ENCODE results near the gene CIZ1.

Gene CIZ1

DNA sequence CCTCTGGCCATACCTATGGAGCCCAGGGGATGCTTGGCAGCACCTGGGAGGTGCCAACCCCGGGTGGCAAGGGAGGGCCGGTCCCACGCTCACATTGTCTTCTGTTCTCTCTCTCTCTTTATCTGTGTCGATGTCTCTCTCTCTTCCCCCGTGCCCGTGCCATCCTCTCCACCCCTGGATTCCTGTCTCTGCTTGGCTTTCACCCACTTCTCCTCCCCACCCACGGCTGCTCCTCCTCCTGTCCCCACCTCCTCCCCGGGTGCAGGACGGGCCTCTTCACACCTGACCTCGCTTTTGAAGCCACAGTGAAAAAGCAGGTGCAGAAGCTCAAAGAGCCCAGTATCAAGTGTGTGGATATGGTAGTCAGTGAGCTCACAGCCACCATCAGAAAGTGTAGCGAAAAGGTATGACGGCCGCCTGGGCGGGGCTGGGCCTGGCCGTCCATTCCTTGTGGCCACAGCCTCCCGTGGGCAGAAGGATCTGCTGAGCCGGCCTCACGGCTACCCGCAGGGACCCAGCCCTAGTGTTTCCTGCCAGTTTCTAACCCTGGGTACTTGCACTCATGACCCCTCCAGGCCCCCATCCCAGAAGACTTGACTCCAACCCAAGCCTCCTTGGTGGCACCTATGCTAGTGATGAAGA is 34.5 kb upstream of the CIZ1 start:
- TF ChIP-seq, protein P1, sequence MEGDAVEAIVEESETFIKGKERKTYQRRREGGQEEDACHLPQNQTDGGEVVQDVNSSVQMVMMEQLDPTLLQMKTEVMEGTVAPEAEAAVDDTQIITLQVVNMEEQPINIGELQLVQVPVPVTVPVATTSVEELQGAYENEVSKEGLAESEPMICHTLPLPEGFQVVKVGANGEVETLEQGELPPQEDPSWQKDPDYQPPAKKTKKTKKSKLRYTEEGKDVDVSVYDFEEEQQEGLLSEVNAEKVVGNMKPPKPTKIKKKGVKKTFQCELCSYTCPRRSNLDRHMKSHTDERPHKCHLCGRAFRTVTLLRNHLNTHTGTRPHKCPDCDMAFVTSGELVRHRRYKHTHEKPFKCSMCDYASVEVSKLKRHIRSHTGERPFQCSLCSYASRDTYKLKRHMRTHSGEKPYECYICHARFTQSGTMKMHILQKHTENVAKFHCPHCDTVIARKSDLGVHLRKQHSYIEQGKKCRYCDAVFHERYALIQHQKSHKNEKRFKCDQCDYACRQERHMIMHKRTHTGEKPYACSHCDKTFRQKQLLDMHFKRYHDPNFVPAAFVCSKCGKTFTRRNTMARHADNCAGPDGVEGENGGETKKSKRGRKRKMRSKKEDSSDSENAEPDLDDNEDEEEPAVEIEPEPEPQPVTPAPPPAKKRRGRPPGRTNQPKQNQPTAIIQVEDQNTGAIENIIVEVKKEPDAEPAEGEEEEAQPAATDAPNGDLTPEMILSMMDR (IDR thresholded peaks at IDR 0.05; ENCODE audit: low read length, missing control alignments), result no peak
- H3K4me3 ChIP-seq (replicated peaks; ENCODE audit: low read depth, low read length), result no peak overlapping the region
- no peak for DNase-seq (ENCODE audit: low read depth)

DNA sequence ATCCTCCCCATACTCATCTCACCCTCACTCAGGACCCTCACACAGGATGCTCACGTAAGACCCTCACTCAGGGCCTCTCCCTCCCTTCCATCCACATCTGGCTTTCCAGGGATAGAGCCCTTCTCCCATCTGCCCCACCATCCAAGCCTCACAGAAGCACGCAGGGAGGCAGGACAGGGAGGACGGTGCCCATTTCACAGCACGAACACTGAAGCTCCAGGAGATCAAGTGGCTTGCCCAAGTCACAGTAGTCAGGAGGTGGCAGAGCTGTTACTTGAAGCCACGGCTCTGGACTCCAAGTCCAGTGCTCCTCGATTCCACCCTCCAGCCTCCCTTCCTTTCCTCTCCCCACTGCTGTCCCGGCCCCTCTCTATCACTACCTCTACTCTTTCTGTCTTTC is 33.5 kb upstream of the CIZ1 start:
- DNase-seq (ENCODE audit: low read depth), result no peak
- no peak overlapping the region for H3K4me3 ChIP-seq (replicated peaks; ENCODE audit: low read depth, low read length)
- TF ChIP-seq, protein P1 (IDR thresholded peaks at IDR 0.05; ENCODE audit: low read length, missing control alignments), result no peak

DNA sequence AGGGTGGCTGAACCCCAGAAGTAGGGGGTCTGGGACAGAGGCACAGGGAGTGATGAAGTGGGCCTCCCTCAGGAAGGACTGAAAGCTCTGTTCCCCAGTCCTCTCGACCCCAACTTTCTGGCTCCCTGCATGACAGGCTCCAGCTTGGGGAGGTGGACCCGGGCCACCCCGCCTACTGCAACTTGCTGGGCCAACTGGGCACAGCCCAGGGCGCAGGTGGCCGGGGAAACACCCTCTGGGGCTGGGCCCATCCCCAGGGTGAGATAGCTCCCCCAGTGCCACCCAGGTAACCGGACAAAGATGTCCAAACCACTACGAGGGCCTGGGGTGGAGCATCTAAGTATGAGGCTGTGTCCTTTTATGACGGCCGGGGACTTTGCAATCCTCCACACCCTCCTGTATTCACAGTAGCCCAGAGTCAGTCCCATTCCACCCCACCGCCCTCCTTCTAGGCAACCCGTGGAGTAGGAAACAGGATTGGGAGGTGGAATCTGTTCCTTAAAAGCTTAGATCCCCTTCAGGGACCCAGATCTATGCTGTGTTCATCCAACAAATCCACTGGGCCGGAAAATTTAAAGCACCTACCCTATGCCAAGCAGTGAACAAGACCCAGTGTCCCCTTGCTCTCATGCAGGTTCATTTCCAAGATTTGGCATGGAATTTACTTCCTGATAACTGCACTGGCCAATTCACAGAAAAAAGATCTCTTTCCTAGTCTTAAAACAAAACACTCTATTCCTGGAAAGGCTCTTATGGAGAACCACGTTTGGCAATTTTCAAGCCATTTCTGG is 31.7 kb upstream of the CIZ1 start:
- TF ChIP-seq, protein P1 (IDR thresholded peaks at IDR 0.05; ENCODE audit: low read length, missing control alignments), result no peak
- DNase-seq (ENCODE audit: low read depth), result no peak
- H3K4me3 ChIP-seq (replicated peaks; ENCODE audit: low read depth, low read length), result no peak overlapping the region

DNA sequence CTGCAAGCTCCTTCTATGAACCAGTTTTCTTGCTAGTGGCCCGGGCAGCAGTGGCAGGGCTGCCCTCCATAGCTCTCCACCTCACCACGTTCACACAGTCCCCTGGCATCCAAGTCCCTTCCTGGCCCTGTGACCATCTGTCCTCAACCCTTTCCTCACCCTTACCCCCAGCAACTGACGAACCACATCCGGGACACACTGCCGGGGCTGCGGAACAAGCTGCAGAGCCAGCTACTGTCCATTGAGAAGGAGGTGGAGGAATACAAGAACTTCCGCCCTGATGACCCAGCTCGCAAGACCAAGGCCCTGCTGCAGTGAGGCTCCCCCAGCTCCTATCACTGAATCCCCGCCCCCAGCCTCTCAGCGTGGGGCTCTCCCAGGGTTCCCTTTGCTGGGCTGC is 30.7 kb upstream of the CIZ1 start:
- TF ChIP-seq, protein P1 (IDR thresholded peaks at IDR 0.05; ENCODE audit: low read length, missing control alignments), result no peak
- H3K4me3 ChIP-seq (replicated peaks; ENCODE audit: low read depth, low read length), result no peak overlapping the region
- no peak for DNase-seq (ENCODE audit: low read depth)

DNA sequence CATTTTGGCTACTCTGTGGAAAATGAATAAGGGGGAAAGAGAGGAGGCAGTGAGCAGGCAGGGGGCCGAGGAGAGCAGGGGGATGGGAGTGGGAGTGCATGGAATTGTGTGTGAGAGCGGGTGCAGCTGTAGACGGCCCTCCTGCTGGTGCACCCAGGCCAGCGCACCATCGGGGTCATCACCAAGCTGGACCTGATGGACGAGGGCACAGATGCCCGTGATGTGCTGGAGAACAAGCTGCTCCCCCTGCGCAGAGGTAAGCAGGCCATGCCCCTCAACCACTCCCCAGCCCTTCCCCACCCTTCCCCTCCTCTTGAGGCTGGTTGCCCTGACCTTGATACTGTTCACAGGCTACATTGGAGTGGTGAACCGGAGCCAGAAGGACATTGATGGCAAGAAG is 28.5 kb upstream of the CIZ1 start:
- no peak for DNase-seq (ENCODE audit: low read depth)
- TF ChIP-seq, protein P1 (IDR thresholded peaks at IDR 0.05; ENCODE audit: low read length, missing control alignments), result no peak
- H3K4me3 ChIP-seq (replicated peaks; ENCODE audit: low read depth, low read length), result no peak overlapping the region

DNA sequence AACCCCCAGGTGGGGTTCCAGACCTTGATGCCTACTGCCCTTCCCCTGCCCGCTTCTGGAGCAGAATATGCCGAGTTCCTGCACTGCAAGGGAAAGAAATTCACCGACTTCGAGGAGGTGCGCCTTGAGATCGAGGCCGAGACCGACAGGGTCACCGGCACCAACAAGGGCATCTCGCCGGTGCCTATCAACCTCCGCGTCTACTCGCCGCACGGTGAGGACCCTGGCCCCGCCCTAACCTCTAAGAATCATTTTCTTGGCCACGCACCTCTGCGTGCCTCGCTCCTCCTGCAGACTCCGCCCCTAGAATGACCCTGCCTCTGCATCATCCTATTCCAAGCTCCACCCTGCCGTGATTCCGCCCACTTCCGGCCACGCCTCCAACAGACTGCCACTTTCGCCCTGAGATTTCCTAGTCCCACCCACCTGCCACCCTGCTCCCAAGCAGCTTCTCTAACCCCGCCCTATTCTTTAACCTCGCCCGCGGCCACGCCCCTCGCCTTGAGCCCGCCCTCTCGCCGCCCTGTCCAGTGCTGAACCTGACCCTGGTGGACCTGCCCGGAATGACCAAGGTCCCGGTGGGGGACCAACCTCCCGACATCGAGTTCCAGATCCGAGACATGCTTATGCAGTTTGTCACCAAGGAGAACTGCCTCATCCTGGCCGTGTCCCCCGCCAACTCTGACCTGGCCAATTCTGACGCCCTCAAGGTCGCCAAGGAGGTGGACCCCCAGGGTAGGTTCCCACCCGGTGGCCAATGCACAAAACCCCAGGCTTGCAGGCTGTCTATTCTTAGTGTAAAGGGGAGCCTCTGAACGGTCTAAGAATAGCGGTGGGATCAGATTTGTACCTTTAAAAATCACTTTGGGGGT is 27.4 kb upstream of the CIZ1 start:
- TF ChIP-seq, protein P1 (IDR thresholded peaks at IDR 0.05; ENCODE audit: low read length, missing control alignments), result no peak
- peak; percentile 64 for DNase-seq (ENCODE audit: low read depth)
- H3K4me3 ChIP-seq (replicated peaks; ENCODE audit: low read depth, low read length), result no peak overlapping the region

Measured in fibroblast of pulmonary artery (primary cell).